Prostate gland (tissue), 2 donors: ENCODE data around the gene SRSF5.

ENCODE experiments used
- CTCF ChIP-seq, 4 experiments: fragments of 200-600 bp in 2 of 4; fragments of 450-650 bp in 2 of 4; sonication (generic) in 2 of 4; IDR thresholded peaks; 1 replicate in 3 of 4; 2 replicates in 1 of 4; pipeline ENCODE4 v1.5.1; 2016 to 2019; ENCODE audit warnings: antibody characterized with exemption in 4 of 4, mild to moderate bottlenecking in 2 of 4, moderate library complexity in 2 of 4
- POLR2A ChIP-seq: fragments of 450-650 bp; IDR thresholded peaks from one replicate; pipeline ENCODE4 v1.6.1; 2016; ENCODE audit warnings: antibody characterized with exemption, mild to moderate bottlenecking
- POLR2AphosphoS5 ChIP-seq: sonication (generic); formaldehyde crosslinking; IDR thresholded peaks from one replicate; pipeline ENCODE4 v1.6.1; 2017; ENCODE audit warnings: antibody characterized with exemption

GRCh38 chr14:69719501-69719951 lies 47.4 kb upstream of the SRSF5 start:
- no peak for TF ChIP-seq CTCF (IDR thresholded peaks at IDR 0.05)
- TF ChIP-seq POLR2A: no peak
- peak; percentile 48 for TF ChIP-seq POLR2AphosphoS5
